GM19438 (cell line): ENCODE data around the gene MYO3B.

ENCODE experiments used
- ATAC-seq: cut with Tn5 transposase; IDR thresholded peaks from one replicate; pipeline ENCODE4 v1.9.1; 2021; ENCODE audit warnings: low read depth; ENCODE audit not compliant: unreplicated experiment

The MYO3B gene

GRCh38 chr2:170361090-170361936, 183.4 kb downstream of the MYO3B start:
- ATAC-seq, result no peak

- ATAC-seq, result no peak
These were observed 184.4 kb downstream of the MYO3B start for GRCh38 chr2:170362313-170362870.

- no peak for ATAC-seq
These were observed 185.1 kb downstream of the MYO3B start for GRCh38 chr2:170362871-170363631.

GRCh38 chr2:170365003-170365402, 187.1 kb downstream of the MYO3B start:
- no peak for ATAC-seq

GRCh38 chr2:170365686-170366085, 187.7 kb downstream of the MYO3B start:
- no peak for ATAC-seq

GRCh38 chr2:170368370-170368769, 190.4 kb downstream of the MYO3B start:
- ATAC-seq, result no peak

- ATAC-seq, result no peak
These were observed 191.3 kb downstream of the MYO3B start for GRCh38 chr2:170369228-170369627.

- no peak for ATAC-seq
These were observed 191.9 kb downstream of the MYO3B start for GRCh38 chr2:170369894-170370293.

GRCh38 chr2:170371231-170371998, 193.5 kb downstream of the MYO3B start:
- no peak for ATAC-seq

GRCh38 chr2:170375192-170375591, 197.2 kb downstream of the MYO3B start:
- ATAC-seq, result no peak

- ATAC-seq, result no peak
These were observed 199.7 kb downstream of the MYO3B start for GRCh38 chr2:170377500-170378207.

GRCh38 chr2:170380267-170380666, 202.3 kb downstream of the MYO3B start:
- no peak for ATAC-seq

- ATAC-seq, result no peak
These were observed 203.7 kb downstream of the MYO3B start for GRCh38 chr2:170381678-170382077.

- ATAC-seq, result no peak
These were observed 208.6 kb downstream of the MYO3B start for GRCh38 chr2:170386554-170386953.

GRCh38 chr2:170391018-170391417, 213.1 kb downstream of the MYO3B start:
- ATAC-seq, result no peak

GRCh38 chr2:170391697-170392096, 213.8 kb downstream of the MYO3B start:
- no peak for ATAC-seq

- no peak for ATAC-seq
These were observed 216.0 kb downstream of the MYO3B start for GRCh38 chr2:170393861-170394498.

GRCh38 chr2:170394641-170395387, 216.9 kb downstream of the MYO3B start:
- ATAC-seq, result no peak
